ENCODE results near the gene TPRKB.
"Not testable (repeated sequence)": the region's sequence is repeated elsewhere in the genome, so short reads cannot be mapped to it uniquely, and the experiment has no call there.

TPRKB gene

GRCh38 chr2:73700661-73701447 is 36.3 kb downstream of the TPRKB start:
- TF ChIP-seq, protein P1, sequence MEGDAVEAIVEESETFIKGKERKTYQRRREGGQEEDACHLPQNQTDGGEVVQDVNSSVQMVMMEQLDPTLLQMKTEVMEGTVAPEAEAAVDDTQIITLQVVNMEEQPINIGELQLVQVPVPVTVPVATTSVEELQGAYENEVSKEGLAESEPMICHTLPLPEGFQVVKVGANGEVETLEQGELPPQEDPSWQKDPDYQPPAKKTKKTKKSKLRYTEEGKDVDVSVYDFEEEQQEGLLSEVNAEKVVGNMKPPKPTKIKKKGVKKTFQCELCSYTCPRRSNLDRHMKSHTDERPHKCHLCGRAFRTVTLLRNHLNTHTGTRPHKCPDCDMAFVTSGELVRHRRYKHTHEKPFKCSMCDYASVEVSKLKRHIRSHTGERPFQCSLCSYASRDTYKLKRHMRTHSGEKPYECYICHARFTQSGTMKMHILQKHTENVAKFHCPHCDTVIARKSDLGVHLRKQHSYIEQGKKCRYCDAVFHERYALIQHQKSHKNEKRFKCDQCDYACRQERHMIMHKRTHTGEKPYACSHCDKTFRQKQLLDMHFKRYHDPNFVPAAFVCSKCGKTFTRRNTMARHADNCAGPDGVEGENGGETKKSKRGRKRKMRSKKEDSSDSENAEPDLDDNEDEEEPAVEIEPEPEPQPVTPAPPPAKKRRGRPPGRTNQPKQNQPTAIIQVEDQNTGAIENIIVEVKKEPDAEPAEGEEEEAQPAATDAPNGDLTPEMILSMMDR (IDR thresholded peaks at IDR 0.05; ENCODE audit: low read depth, low read length): no peak
- in situ Hi-C loops (cut with HindIII; ENCODE audit: low sequenced_read_pairs): no loop called here

GRCh38 chr2:73700131-73700611 is 37.0 kb downstream of the TPRKB start:
- in situ Hi-C loops (cut with HindIII; ENCODE audit: low sequenced_read_pairs): no loop called here
- TF ChIP-seq, protein P1 (IDR thresholded peaks at IDR 0.05; ENCODE audit: low read depth, low read length): no peak
- no peak overlapping the region for H3K4me3 ChIP-seq (ENCODE audit: low read depth, low read length)
- peak; percentile 6 for DNase-seq (ENCODE audit: low read depth, low spot score)

More at GRCh38 chr2:73700661-73701447, 36.3 kb downstream of the TPRKB start:
- no peak overlapping the region for H3K4me3 ChIP-seq (ENCODE audit: low read depth, low read length)
- DNase-seq (ENCODE audit: low read depth, low spot score): no peak

- TF ChIP-seq, protein P1 (IDR thresholded peaks at IDR 0.05; ENCODE audit: low read depth, low read length): no peak
- DNase-seq (ENCODE audit: low read depth, low spot score): no peak
- no peak overlapping the region for H3K4me3 ChIP-seq (ENCODE audit: low read depth, low read length)
- in situ Hi-C loops (cut with HindIII; ENCODE audit: low sequenced_read_pairs): no loop called here
These were observed 37.7 kb downstream of the TPRKB start for GRCh38 chr2:73699437-73699836.

DNA sequence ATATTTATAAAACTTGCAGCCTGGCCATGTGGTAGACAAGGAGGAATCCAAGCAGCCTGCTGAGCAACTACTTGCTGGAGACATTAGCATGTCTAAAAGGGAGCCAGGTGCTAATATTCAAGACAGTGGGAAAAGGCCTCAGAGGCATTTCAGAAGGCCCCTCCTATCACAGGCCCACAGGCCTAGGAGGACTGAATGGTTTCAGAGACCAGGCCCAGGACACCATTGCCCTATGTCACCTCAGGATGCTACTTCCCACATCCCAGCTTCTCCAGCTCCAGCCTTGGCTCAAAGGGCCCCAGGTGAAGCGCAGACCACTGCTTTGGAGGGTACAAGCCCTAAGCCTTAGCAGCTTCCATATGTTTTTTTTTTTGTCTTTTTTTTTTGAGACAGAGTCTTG is 39.0 kb downstream of the TPRKB start:
- TF ChIP-seq, protein P1 (IDR thresholded peaks at IDR 0.05; ENCODE audit: low read depth, low read length): no peak
- H3K4me3 ChIP-seq (ENCODE audit: low read depth, low read length): no peak overlapping the region
- in situ Hi-C loops (cut with HindIII; ENCODE audit: low sequenced_read_pairs): no loop called here
- no peak for DNase-seq (ENCODE audit: low read depth, low spot score)

DNA sequence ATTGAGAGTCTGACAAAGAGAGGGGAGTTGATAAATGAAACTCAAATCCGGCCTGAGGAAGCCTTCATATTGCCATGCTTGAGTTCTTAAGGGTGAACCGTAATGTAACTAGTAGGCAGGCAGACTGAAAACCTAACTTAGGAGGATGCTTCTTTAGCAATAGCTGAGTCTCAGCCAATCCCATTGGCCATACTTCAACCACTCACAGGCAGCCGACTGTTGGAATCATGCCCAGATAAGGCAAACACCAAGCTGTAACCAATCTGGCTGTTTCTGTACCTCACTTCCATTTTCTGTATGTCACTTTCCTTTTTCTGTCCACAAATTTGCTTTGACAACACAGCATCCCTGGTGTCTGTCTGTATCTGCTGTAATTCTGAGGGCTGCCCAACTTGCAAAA is 39.5 kb downstream of the TPRKB start:
- no peak overlapping the region for H3K4me3 ChIP-seq (ENCODE audit: low read depth, low read length)
- TF ChIP-seq, protein P1 (IDR thresholded peaks at IDR 0.05; ENCODE audit: low read depth, low read length): no peak
- no peak for DNase-seq (ENCODE audit: low read depth, low spot score)
- in situ Hi-C loops (cut with HindIII; ENCODE audit: low sequenced_read_pairs): no loop called here

DNA sequence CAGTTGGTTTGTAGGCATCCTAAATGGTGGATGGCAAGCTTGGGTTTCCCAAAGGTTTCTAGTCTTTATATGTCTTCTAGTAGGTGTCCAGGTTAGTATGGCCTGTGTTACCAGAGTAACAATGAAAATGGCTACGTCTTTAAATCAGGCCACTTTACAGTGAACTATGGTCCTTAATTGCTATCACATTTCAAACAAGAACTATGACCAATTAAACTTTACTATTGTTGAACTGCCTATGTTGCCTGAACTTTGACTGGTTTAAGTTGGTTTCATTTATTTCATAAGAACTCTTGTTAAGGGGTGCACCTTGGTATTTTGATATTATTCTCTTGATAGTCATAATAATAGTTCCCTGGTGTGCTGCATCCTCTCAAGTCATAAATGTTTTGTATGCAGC is 40.2 kb downstream of the TPRKB start:
- DNase-seq (ENCODE audit: low read depth, low spot score); in situ Hi-C loops (cut with HindIII; ENCODE audit: low sequenced_read_pairs): not testable (repeated sequence)

DNA sequence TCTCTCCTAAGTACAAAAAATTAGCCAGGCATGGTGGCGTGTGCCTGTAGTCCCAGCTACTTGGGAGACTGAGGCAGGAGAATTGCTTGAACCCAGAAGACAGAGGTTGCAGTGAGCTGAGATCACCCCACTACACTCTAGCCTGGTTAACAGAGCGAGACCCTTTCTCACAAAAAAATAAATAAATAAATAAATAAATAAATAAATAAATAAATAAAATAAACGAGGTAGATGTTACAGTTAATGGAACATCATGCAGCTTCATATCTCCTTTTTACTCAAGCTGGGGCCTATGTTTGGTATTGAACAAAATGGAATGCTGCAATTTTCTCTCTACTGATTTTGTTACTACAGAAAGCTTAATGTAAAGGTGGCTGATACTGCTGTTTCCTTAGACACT is 40.6 kb downstream of the TPRKB start:
- H3K4me3 ChIP-seq (ENCODE audit: low read depth, low read length); DNase-seq (ENCODE audit: low read depth, low spot score); in situ Hi-C loops (cut with HindIII; ENCODE audit: low sequenced_read_pairs): not testable (repeated sequence)

More for the DNA sequence above, 40.2 kb downstream of the TPRKB start:
- H3K4me3 ChIP-seq (ENCODE audit: low read depth, low read length): not testable (repeated sequence)
